GM12892 (cell line): ENCODE measurements around the gene ALK.

ENCODE experiments used
- DNase-seq: peaks from one replicate; pipeline ENCODE4 v3.0.0; 2011; ENCODE audit not compliant: insufficient read length
- FAIRE-seq: peaks from 2 replicates; lab custom pipeline; 2011; peaks lifted over from hg19 to GRCh38; lab: Jason Lieb, UNC
- POLR2A ChIP-seq: IDR thresholded peaks from 2 replicates; pipeline ENCODE4 v1.6.1; 2011; ENCODE audit warnings: low read depth, low read length, control low read depth
- POLR2AphosphoS5 ChIP-seq: IDR thresholded peaks from 2 replicates; pipeline ENCODE4 v1.6.1; 2011; ENCODE audit warnings: low read depth, low read length, control low read depth
- TAF1 ChIP-seq: IDR thresholded peaks from 2 replicates; pipeline ENCODE4 v1.6.1; 2011; ENCODE audit warnings: low read depth, mild to moderate bottlenecking, control low read depth, low read length, borderline replicate concordance

Gene ALK

GRCh38 chr2:29596584-29596983 is 324.8 kb downstream of the ALK start:
- DNase-seq, result no peak
- TF ChIP-seq POLR2A, result no peak
- FAIRE-seq, result no peak

GRCh38 chr2:29591600-29591999 is 329.8 kb downstream of the ALK start:
- TF ChIP-seq POLR2A (no peak), TAF1 (no peak), POLR2AphosphoS5 (no peak)
- no peak for FAIRE-seq
- DNase-seq, result no peak

- TF ChIP-seq POLR2A, result no peak
- no peak for TF ChIP-seq TAF1
- TF ChIP-seq POLR2AphosphoS5, result no peak
- no peak for DNase-seq
- no peak for FAIRE-seq
Observed at GRCh38 chr2:29590211-29590610, 331.2 kb downstream of the ALK start.

GRCh38 chr2:29589440-29590103 is 331.8 kb downstream of the ALK start:
- DNase-seq (no peak), FAIRE-seq (no peak)
- TF ChIP-seq TAF1 (no peak), POLR2AphosphoS5 (no peak), POLR2A (no peak)

GRCh38 chr2:29587402-29588190 is 333.8 kb downstream of the ALK start:
- TF ChIP-seq TAF1 (no peak), POLR2A (no peak), POLR2AphosphoS5 (no peak)
- FAIRE-seq (no peak), DNase-seq (no peak)

GRCh38 chr2:29586919-29587318 is 334.5 kb downstream of the ALK start:
- TF ChIP-seq TAF1, result no peak
- no peak for TF ChIP-seq POLR2A
- TF ChIP-seq POLR2AphosphoS5, result no peak
- FAIRE-seq, result no peak
- no peak for DNase-seq

GRCh38 chr2:29583548-29584156 is 337.7 kb downstream of the ALK start:
- FAIRE-seq (no peak), DNase-seq (no peak)
- TF ChIP-seq POLR2A (no peak), POLR2AphosphoS5 (no peak), TAF1 (no peak)

GRCh38 chr2:29583104-29583503 is 338.3 kb downstream of the ALK start:
- no peak for TF ChIP-seq POLR2AphosphoS5
- TF ChIP-seq TAF1, result no peak
- TF ChIP-seq POLR2A, result no peak
- peak; percentile 70 for FAIRE-seq
- no peak for DNase-seq

GRCh38 chr2:29582062-29582461 is 339.3 kb downstream of the ALK start:
- DNase-seq (no peak), FAIRE-seq (no peak)
- TF ChIP-seq TAF1 (no peak), POLR2AphosphoS5 (no peak), POLR2A (no peak)

- no peak for TF ChIP-seq POLR2AphosphoS5
- no peak for TF ChIP-seq POLR2A
- no peak for TF ChIP-seq TAF1
- FAIRE-seq (no peak), DNase-seq (no peak)
Observed at GRCh38 chr2:29580223-29580622, 341.2 kb downstream of the ALK start.

GRCh38 chr2:29579495-29580169 is 341.8 kb downstream of the ALK start:
- TF ChIP-seq TAF1 (no peak), POLR2A (no peak), POLR2AphosphoS5 (no peak)
- no peak for DNase-seq
- FAIRE-seq, result no peak
